Brain microvascular endothelial cell (primary cell): ENCODE results near the gene LRRC4.

ENCODE experiments used
- DNase-seq: peaks from one replicate; pipeline ENCODE4 v3.0.0-alpha.2; 2020
- H3K27ac ChIP-seq: fragments of 250-450 bp; sonication (Bioruptor Pico); 2 replicates; pipeline ENCODE4 v1.5.1; 2020; ENCODE audit warnings: mild to moderate bottlenecking, moderate library complexity
- H3K27me3 ChIP-seq: fragments of 250-450 bp; sonication (Bioruptor Pico); replicated peaks from 2 replicates; pipeline ENCODE4 v1.5.1; 2020; ENCODE audit warnings: mild to moderate bottlenecking
- H3K36me3 ChIP-seq: fragments of 250-450 bp; sonication (Bioruptor Pico); replicated peaks from 2 replicates; pipeline ENCODE4 v1.5.1; 2020; ENCODE audit warnings: mild to moderate bottlenecking
- H3K4me3 ChIP-seq: 2 replicates; pipeline ENCODE4 v1.5.1; 2011; ENCODE audit warnings: low read depth, mild to moderate bottlenecking, control low read depth, low read length, moderate library complexity
- CTCF ChIP-seq: IDR thresholded peaks from 2 replicates; pipeline ENCODE4 v1.5.1; 2011; ENCODE audit warnings: low read depth, mild to moderate bottlenecking, moderate library complexity, low read length, control low read depth, inconsistent platforms; ENCODE audit errors: missing control alignments
- in situ Hi-C: cut with HindIII; loops from 2 replicates; pipeline ENCODE4 v1.10.0; 2017; ENCODE audit warnings: low sequenced_read_pairs, low pct_ligation_motif_present

The LRRC4 gene

GRCh38 chr7:128017862-128018845 is 13.1 kb downstream of the LRRC4 start:
- Histone ChIP-seq H3K27ac (no peak overlapping the region), H3K4me3 (no peak overlapping the region), H3K27me3 (no peaks in the 10 kb centered on the region), H3K36me3 (peaks cover 8% of the 10 kb centered on the region)
- in situ Hi-C loops, result no loop called here
- DNase-seq, result no peak
- TF ChIP-seq CTCF, result no peak

- H3K27me3 ChIP-seq, result no peaks in the 10 kb centered on the region
- in situ Hi-C loops, result no loop called here
- H3K4me3 ChIP-seq, result no peak overlapping the region
- peak; percentile 10 for TF ChIP-seq CTCF
- no peak for DNase-seq
- peaks cover 8% of the 10 kb centered on the region for H3K36me3 ChIP-seq
- no peak overlapping the region for H3K27ac ChIP-seq
Measured at GRCh38 chr7:128017460-128017859, 13.8 kb downstream of the LRRC4 start.

- TF ChIP-seq CTCF, result no peak
- Histone ChIP-seq H3K27me3 (no peaks in the 10 kb centered on the region), H3K27ac (no peak overlapping the region), H3K36me3 (peaks cover 5% of the 10 kb centered on the region), H3K4me3 (no peak overlapping the region)
- no peak for DNase-seq
- in situ Hi-C loops, result no loop called here
Measured at GRCh38 chr7:128014811-128015210, 16.4 kb downstream of the LRRC4 start.

- in situ Hi-C loops, result no loop called here
- Histone ChIP-seq H3K27me3 (no peaks in the 10 kb centered on the region), H3K36me3 (peaks cover 5% of the 10 kb centered on the region), H3K4me3 (no peak overlapping the region), H3K27ac (no peak overlapping the region)
- DNase-seq, result no peak
- TF ChIP-seq CTCF, result no peak
Measured at GRCh38 chr7:128011131-128011661, 20.0 kb downstream of the LRRC4 start.

GRCh38 chr7:128010391-128011127 is 20.7 kb downstream of the LRRC4 start:
- TF ChIP-seq CTCF, result peak; percentile 46
- Histone ChIP-seq H3K36me3 (peaks cover 5% of the 10 kb centered on the region), H3K27ac (no peak overlapping the region), H3K4me3 (no peak overlapping the region), H3K27me3 (no peaks in the 10 kb centered on the region)
- in situ Hi-C loops, result no loop called here
- no peak for DNase-seq
